GM18870 (cell line): Measurements from ENCODE around the gene GLCCI1.

ENCODE experiments used
- ATAC-seq: cut with Tn5 transposase; IDR thresholded peaks from one replicate; pipeline ENCODE4 v1.9.1; 2021; ENCODE audit warnings: moderate library complexity; ENCODE audit not compliant: unreplicated experiment

Gene GLCCI1

GRCh38 chr7:7968544-7969305 lies at the start of gene GLCCI1:
GLCCI1 (plus strand) TSS chr7:7968796; CDS start chr7:7969351, 555 bp downstream.
- ATAC-seq: peak; percentile 88

- peak; percentile 47 for ATAC-seq
These were observed 49.1 kb upstream of the GLCCI1 start for GRCh38 chr7:7919449-7919945.

GRCh38 chr7:7920056-7920455 lies 48.5 kb upstream of the GLCCI1 start:
- no peak for ATAC-seq

GRCh38 chr7:7920481-7920880 lies 48.1 kb upstream of the GLCCI1 start:
- peak; percentile 91 for ATAC-seq

GRCh38 chr7:7921830-7922229 lies 46.8 kb upstream of the GLCCI1 start:
- no peak for ATAC-seq

GRCh38 chr7:7922684-7923385 lies 45.8 kb upstream of the GLCCI1 start:
- no peak for ATAC-seq

GRCh38 chr7:7923818-7924217 lies 44.8 kb upstream of the GLCCI1 start:
- ATAC-seq: no peak

GRCh38 chr7:7924303-7924702 lies 44.3 kb upstream of the GLCCI1 start:
- ATAC-seq: no peak

- no peak for ATAC-seq
These were observed 37.0 kb upstream of the GLCCI1 start for GRCh38 chr7:7931626-7932025.

- no peak for ATAC-seq
These were observed 36.0 kb upstream of the GLCCI1 start for GRCh38 chr7:7932553-7932952.

- ATAC-seq: no peak
These were observed 34.6 kb upstream of the GLCCI1 start for GRCh38 chr7:7933915-7934526.

GRCh38 chr7:7934945-7935344 lies 33.7 kb upstream of the GLCCI1 start:
- ATAC-seq: no peak

GRCh38 chr7:7938471-7938870 lies 30.1 kb upstream of the GLCCI1 start:
- no peak for ATAC-seq

- no peak for ATAC-seq
These were observed 24.6 kb upstream of the GLCCI1 start for GRCh38 chr7:7943951-7944350.

- ATAC-seq: peak; percentile 92
These were observed 23.8 kb upstream of the GLCCI1 start for GRCh38 chr7:7944619-7945282.

- no peak for ATAC-seq
These were observed 22.1 kb upstream of the GLCCI1 start for GRCh38 chr7:7946486-7946885.

- ATAC-seq: no peak
These were observed 20.4 kb upstream of the GLCCI1 start for GRCh38 chr7:7948232-7948631.

GRCh38 chr7:7953806-7954205 lies 14.8 kb upstream of the GLCCI1 start:
- ATAC-seq: no peak

GRCh38 chr7:7956531-7957128 lies 12.0 kb upstream of the GLCCI1 start:
- no peak for ATAC-seq

- ATAC-seq: no peak
These were observed 11.1 kb upstream of the GLCCI1 start for GRCh38 chr7:7957513-7957912.
